ENCODE results near the gene YPEL1. TPM values are rescaled to one million over a fixed set of nuclear protein-coding genes. Genes with fewer than 3 reads are reported as not detected.

YPEL1 gene
- total and polyA plus RNA-seq, 2 of the 13 experiments (the other 11 are each of a cell fraction or from before 2014, with no cell fraction given), result 0.33 to 2.5 TPM

- TF ChIP-seq SRY (CRISPR knock-in tag; IDR thresholded peaks at IDR 0.05) (peak; percentile 67; the same call in 1 of the 2 replicates), ZHX1 (CRISPR knock-in tag; IDR thresholded peaks at IDR 0.05; ENCODE audit: low read depth) (no peak), SIX4 (CRISPR knock-in tag; IDR thresholded peaks at IDR 0.05) (no peak), ZNF280D (CRISPR knock-in tag; IDR thresholded peaks at IDR 0.05) (no peak), POLR2AphosphoS2 (IDR thresholded peaks at IDR 0.05; ENCODE audit: low read depth, low read length) (no peak), GPN1 (CRISPR knock-in tag; IDR thresholded peaks at IDR 0.05; ENCODE audit: borderline replicate concordance) (no peak; the same call in 1 of the 2 replicates), RFXANK (CRISPR knock-in tag; IDR thresholded peaks at IDR 0.05) (no peak), FOXJ3 (CRISPR knock-in tag; IDR thresholded peaks at IDR 0.05; ENCODE audit: borderline replicate concordance) (no peak), ZNF768 (CRISPR knock-in tag; IDR thresholded peaks at IDR 0.05) (no peak), IRF9 (CRISPR knock-in tag; IDR thresholded peaks at IDR 0.05; ENCODE audit: borderline replicate concordance) (no peak), MAFK (conservative IDR thresholded peaks at IDR 0.05 in 1 of 2, IDR thresholded peaks at IDR 0.05 in 1 of 2; ENCODE audit: low read length in 2 of 2) (no peak), ZBTB7B (CRISPR knock-in tag; IDR thresholded peaks at IDR 0.05) (no peak), TRIM24 (CRISPR knock-in tag; IDR thresholded peaks at IDR 0.05) (no peak), E2F5 (CRISPR knock-in tag; conservative IDR thresholded peaks at IDR 0.05) (no peak), GPBP1L1 (CRISPR knock-in tag; IDR thresholded peaks at IDR 0.05) (no peak), ISL2 (CRISPR knock-in tag; IDR thresholded peaks at IDR 0.05) (no peak), HDAC2 (CRISPR knock-in tag; IDR thresholded peaks at IDR 0.05) (no peak), NAIF1 (CRISPR knock-in tag; IDR thresholded peaks at IDR 0.05; ENCODE audit: borderline replicate concordance) (no peak), TFAP4 (IDR thresholded peaks at IDR 0.05; ENCODE audit: borderline replicate concordance, low read depth) (no peak)
Observed at GRCh38 chr22:21735200-21736083, at the start of gene YPEL1 (continued).

Measured in HepG2 (cell line).